Retina (tissue), 1 donor: ENCODE data around the gene MSRB2.
"Not testable (repeated sequence)": the region's sequence is repeated elsewhere in the genome, so short reads cannot be mapped to it uniquely, and the experiment has no call there.

Experiments used
- DNase-seq: peaks from one replicate; pipeline ENCODE4 v3.0.0-alpha.2; 2016

Gene MSRB2

GRCh38 chr10:23070092-23070912, 25.1 kb upstream of the MSRB2 start:
- not testable (repeated sequence) for DNase-seq

GRCh38 chr10:23070913-23071218, 24.5 kb upstream of the MSRB2 start:
- no peak for DNase-seq

- DNase-seq, result not testable (repeated sequence)
Observed at GRCh38 chr10:23072593-23072992, 22.8 kb upstream of the MSRB2 start.

- no peak for DNase-seq
Observed at GRCh38 chr10:23073527-23073926, 21.9 kb upstream of the MSRB2 start.

GRCh38 chr10:23075672-23076071, 19.7 kb upstream of the MSRB2 start:
- DNase-seq, result no peak

GRCh38 chr10:23078114-23078513, 17.3 kb upstream of the MSRB2 start:
- DNase-seq, result no peak

- no peak for DNase-seq
Observed at GRCh38 chr10:23079700-23080099, 15.7 kb upstream of the MSRB2 start.

- DNase-seq, result no peak
Observed at GRCh38 chr10:23080262-23080661, 15.1 kb upstream of the MSRB2 start.

- DNase-seq, result no peak
Observed at GRCh38 chr10:23081221-23081750, 14.1 kb upstream of the MSRB2 start.

GRCh38 chr10:23081891-23082290, 13.5 kb upstream of the MSRB2 start:
- DNase-seq, result no peak

GRCh38 chr10:23088609-23089008, 6.8 kb upstream of the MSRB2 start:
- no peak for DNase-seq

- DNase-seq, result no peak
Observed at GRCh38 chr10:23094786-23095403, 484 bp upstream of the MSRB2 start.

GRCh38 chr10:23095966-23096801, 805 bp downstream of the MSRB2 start:
- DNase-seq, result peak; percentile 78

GRCh38 chr10:23096802-23097549, 1.6 kb downstream of the MSRB2 start:
- DNase-seq, result no peak

GRCh38 chr10:23099079-23099478, 3.7 kb downstream of the MSRB2 start:
- DNase-seq, result no peak

- DNase-seq, result no peak
Observed at GRCh38 chr10:23099816-23100215, 4.4 kb downstream of the MSRB2 start.

- no peak for DNase-seq
Observed at GRCh38 chr10:23100331-23101030, 5.1 kb downstream of the MSRB2 start.

- no peak for DNase-seq
Observed at GRCh38 chr10:23106331-23107072, 11.1 kb downstream of the MSRB2 start.

- peak; percentile 54 for DNase-seq
Observed at GRCh38 chr10:23110722-23111516, 15.5 kb downstream of the MSRB2 start.

GRCh38 chr10:23111517-23112286, 16.3 kb downstream of the MSRB2 start:
- DNase-seq, result no peak
